ENCODE data around the gene GRK7.

The GRK7 gene

GRCh38 chr3:141784096-141784495, 20.9 kb downstream of the GRK7 start:
- no peak for TF ChIP-seq REST (IDR thresholded peaks at IDR 0.05; ENCODE audit: low read depth)
- no peak for TF ChIP-seq CEBPB (IDR thresholded peaks at IDR 0.05)
- TF ChIP-seq EP300 (IDR thresholded peaks at IDR 0.05; ENCODE audit: borderline replicate concordance), result no peak
- TF ChIP-seq TAF1 (IDR thresholded peaks at IDR 0.05; ENCODE audit: low read depth), result no peak
- TF ChIP-seq CREB1 (IDR thresholded peaks at IDR 0.05; ENCODE audit: low read depth), result no peak
- TF ChIP-seq TEAD4 (IDR thresholded peaks at IDR 0.05), result no peak
- no peak for TF ChIP-seq EGR1 (IDR thresholded peaks at IDR 0.05)

- TF ChIP-seq NFIC (IDR thresholded peaks at IDR 0.05), result no peak
- TF ChIP-seq TAF1 (IDR thresholded peaks at IDR 0.05; ENCODE audit: low read depth), result no peak
- TF ChIP-seq ZBTB7A (IDR thresholded peaks at IDR 0.05; ENCODE audit: low read depth), result no peak
- no peak for TF ChIP-seq FOXM1 (IDR thresholded peaks at IDR 0.05; ENCODE audit: borderline replicate concordance, low read depth)
- no peak for TF ChIP-seq YY1 (IDR thresholded peaks at IDR 0.05; ENCODE audit: low read depth)
- TF ChIP-seq CEBPB (IDR thresholded peaks at IDR 0.05), result no peak
Measured at GRCh38 chr3:141784531-141784930, 21.3 kb downstream of the GRK7 start.

GRCh38 chr3:141788149-141788548, 24.9 kb downstream of the GRK7 start:
- TF ChIP-seq YY1 (IDR thresholded peaks at IDR 0.05; ENCODE audit: low read depth) (no peak), EGR1 (IDR thresholded peaks at IDR 0.05) (no peak), EP300 (IDR thresholded peaks at IDR 0.05; ENCODE audit: borderline replicate concordance) (no peak), USF1 (IDR thresholded peaks at IDR 0.05) (no peak), TEAD4 (IDR thresholded peaks at IDR 0.05) (no peak)

GRCh38 chr3:141789281-141789680, 26.1 kb downstream of the GRK7 start:
- no peak for TF ChIP-seq YY1 (IDR thresholded peaks at IDR 0.05; ENCODE audit: low read depth)
- TF ChIP-seq ZBTB7A (IDR thresholded peaks at IDR 0.05; ENCODE audit: low read depth), result no peak
- no peak for TF ChIP-seq EGR1 (IDR thresholded peaks at IDR 0.05)
- TF ChIP-seq CEBPB (IDR thresholded peaks at IDR 0.05), result no peak
- peak; percentile 85 for TF ChIP-seq USF1 (IDR thresholded peaks at IDR 0.05)

- no peak for TF ChIP-seq CREB1 (IDR thresholded peaks at IDR 0.05; ENCODE audit: low read depth)
- TF ChIP-seq ZBTB7A (IDR thresholded peaks at IDR 0.05; ENCODE audit: low read depth), result no peak
- TF ChIP-seq EGR1 (IDR thresholded peaks at IDR 0.05), result no peak
- TF ChIP-seq FOXM1 (IDR thresholded peaks at IDR 0.05; ENCODE audit: borderline replicate concordance, low read depth), result no peak
- no peak for TF ChIP-seq NFIC (IDR thresholded peaks at IDR 0.05)
Measured at GRCh38 chr3:141790171-141790570, 27.0 kb downstream of the GRK7 start.

GRCh38 chr3:141792495-141792894, 29.3 kb downstream of the GRK7 start:
- TF ChIP-seq EP300 (IDR thresholded peaks at IDR 0.05; ENCODE audit: borderline replicate concordance) (no peak), ZBTB7A (IDR thresholded peaks at IDR 0.05; ENCODE audit: low read depth) (no peak), CEBPB (IDR thresholded peaks at IDR 0.05) (no peak), CREB1 (IDR thresholded peaks at IDR 0.05; ENCODE audit: low read depth) (no peak), TEAD4 (IDR thresholded peaks at IDR 0.05) (no peak), USF1 (IDR thresholded peaks at IDR 0.05) (no peak), FOXM1 (IDR thresholded peaks at IDR 0.05; ENCODE audit: borderline replicate concordance, low read depth) (no peak), EGR1 (IDR thresholded peaks at IDR 0.05) (no peak), REST (IDR thresholded peaks at IDR 0.05; ENCODE audit: low read depth) (no peak), YY1 (IDR thresholded peaks at IDR 0.05; ENCODE audit: low read depth) (no peak), TAF1 (IDR thresholded peaks at IDR 0.05; ENCODE audit: low read depth) (no peak), RAD21 (IDR thresholded peaks at IDR 0.05; ENCODE audit: low read depth) (no peak), TCF12 (IDR thresholded peaks at IDR 0.05; ENCODE audit: low read depth) (no peak), MAX (IDR thresholded peaks at IDR 0.05) (no peak)

Measured in Ishikawa (cell line).